Measurements from ENCODE around the gene WDR11. TPM values are rescaled to one million over a fixed set of nuclear protein-coding genes. Genes with fewer than 3 reads are reported as not detected.
"Not testable (repeated sequence)": the region's sequence is repeated elsewhere in the genome, so short reads cannot be mapped to it uniquely, and the experiment has no call there.

Gene WDR11
- total RNA-seq, 1 donor from 2014 or later: 66.5 TPM

- no peak for DNase-seq (ENCODE audit: extremely low read depth, low read depth, low spot score)
Observed at GRCh38 chr10:120854388-120854787, 3.2 kb downstream of the WDR11 start.

- no peak for DNase-seq (ENCODE audit: extremely low read depth, low read depth, low spot score)
Observed at GRCh38 chr10:120861178-120861855, 10.2 kb downstream of the WDR11 start.

GRCh38 chr10:120873741-120874140, 22.6 kb downstream of the WDR11 start:
- no peak for DNase-seq (ENCODE audit: extremely low read depth, low read depth, low spot score)

DNA sequence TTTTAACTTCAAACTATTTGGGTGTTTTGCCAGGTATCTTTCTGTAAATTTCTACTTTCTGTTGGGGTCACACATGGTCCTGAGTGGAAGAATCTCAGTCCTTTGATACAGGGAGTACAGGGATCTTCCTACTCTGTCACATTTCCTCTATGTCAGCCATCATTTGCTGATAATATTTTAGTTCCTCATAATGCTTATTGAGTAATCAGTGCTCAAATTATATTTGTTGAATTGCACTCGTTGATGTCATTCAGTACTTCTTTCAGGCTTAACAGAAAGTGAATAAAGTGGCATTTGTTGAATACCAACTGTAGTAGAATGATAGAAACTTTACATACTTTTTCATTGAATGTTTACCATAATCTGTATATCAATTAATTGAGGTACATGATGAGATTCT, 31.9 kb downstream of the WDR11 start:
- DNase-seq (ENCODE audit: extremely low read depth, low read depth, low spot score): no peak

GRCh38 chr10:120887482-120887881, 36.3 kb downstream of the WDR11 start:
- DNase-seq (ENCODE audit: extremely low read depth, low read depth, low spot score): no peak

GRCh38 chr10:120891365-120891764, 40.2 kb downstream of the WDR11 start:
- no peak for DNase-seq (ENCODE audit: extremely low read depth, low read depth, low spot score)

DNA sequence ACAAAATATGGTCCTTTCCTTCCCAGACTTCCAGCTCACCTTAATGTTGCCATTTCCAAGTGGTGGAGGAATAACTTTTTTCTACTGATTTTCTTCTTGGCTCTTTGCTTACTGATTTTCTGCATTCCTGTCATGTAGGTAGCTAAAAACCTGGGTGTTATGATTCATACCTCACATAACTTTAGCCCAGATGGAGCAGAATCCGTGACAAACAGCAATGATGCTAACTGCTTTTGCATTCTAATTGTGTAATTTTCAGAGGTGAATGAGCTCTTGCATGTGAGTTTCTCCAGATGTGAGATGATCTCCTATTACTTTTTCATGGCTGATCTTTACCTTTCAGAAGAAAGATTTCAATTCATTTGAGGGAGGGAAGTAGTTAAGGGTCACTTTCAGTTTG, 43.4 kb downstream of the WDR11 start:
- no peak for DNase-seq (ENCODE audit: extremely low read depth, low read depth, low spot score)

GRCh38 chr10:120897343-120897742, 46.2 kb downstream of the WDR11 start:
- no peak for DNase-seq (ENCODE audit: extremely low read depth, low read depth, low spot score)

GRCh38 chr10:120905268-120905667, 54.1 kb downstream of the WDR11 start:
- no peak for DNase-seq (ENCODE audit: extremely low read depth, low read depth, low spot score)

DNA sequence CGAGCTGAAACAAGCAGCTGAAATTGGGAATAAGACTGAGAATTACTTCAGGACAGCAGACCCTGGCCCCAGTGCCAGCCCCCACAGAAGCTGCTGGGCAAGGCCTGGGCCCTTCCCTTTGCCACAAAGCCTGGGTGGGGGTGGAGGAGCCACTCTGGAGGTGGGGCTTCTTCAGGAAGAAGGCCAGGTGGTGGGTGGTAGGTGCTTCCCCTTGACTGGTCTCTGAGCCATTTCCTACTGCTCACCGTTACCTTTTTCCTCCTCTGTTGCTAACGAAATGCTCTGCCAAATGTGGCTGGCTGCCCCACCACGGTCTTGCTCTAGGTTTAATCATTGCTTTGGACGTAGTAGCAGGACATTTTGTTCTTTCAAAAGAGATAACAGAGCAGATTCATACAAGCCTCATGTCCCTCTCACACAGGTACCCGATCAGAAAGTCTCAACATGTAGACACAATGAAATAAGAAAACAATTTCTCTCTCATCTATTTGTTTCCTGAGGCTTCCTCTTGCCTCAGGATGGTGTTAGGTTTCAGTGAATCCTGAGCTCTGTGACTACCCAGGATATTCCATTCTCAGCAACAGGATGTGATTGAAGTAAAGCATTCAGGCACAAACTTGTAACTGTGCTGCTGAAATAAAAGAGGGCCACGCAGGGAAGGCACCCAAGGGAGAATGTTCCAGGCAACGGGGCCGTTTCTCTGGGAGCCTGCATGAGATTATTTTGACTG, 66.5 kb downstream of the WDR11 start:
- DNase-seq (ENCODE audit: extremely low read depth, low read depth, low spot score): no peak

DNA sequence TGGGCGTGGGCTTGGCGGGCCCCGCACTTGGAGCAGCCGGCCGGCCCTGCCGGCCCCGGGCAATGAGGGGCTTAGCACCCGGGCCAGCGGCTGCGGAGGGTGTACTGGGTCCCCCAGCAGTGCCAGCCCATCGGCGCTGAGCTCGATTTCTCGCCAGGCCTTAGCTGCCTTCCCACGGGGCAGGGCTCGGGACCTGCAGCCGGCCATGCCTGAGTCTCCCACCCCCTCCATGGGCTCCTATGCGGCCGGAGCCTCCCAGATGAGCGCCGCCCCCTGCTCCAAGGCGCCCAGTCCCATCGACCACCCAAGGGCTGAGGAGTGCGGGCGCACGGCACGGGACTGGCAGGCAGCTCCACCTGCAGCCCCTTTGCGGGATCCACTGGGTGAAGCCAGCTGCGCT, 72.7 kb downstream of the WDR11 start:
- not testable (repeated sequence) for DNase-seq (ENCODE audit: extremely low read depth, low read depth, low spot score)

- no peak for DNase-seq (ENCODE audit: extremely low read depth, low read depth, low spot score)
Observed at GRCh38 chr10:120926611-120927010, 75.4 kb downstream of the WDR11 start.

DNA sequence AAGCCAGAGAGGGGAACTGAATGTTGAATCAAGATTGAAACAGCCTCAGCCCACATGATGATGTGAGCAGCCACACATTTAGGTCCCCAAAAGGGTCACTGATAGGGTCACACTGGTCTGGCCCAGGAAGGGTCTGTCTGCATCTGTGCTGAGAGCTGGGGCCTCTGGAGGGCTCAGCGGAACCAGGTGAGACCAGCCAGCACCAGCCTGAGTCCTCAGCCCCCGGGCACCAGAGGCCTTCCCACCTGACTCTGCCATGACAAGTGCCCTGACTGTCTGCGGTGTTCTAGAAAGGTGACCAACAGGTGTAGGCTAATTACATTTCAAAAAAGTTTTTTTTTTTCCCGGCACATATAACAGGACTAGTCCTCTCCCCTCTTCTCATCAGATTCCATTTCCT, 76.2 kb downstream of the WDR11 start:
- no peak for DNase-seq (ENCODE audit: extremely low read depth, low read depth, low spot score)

DNA sequence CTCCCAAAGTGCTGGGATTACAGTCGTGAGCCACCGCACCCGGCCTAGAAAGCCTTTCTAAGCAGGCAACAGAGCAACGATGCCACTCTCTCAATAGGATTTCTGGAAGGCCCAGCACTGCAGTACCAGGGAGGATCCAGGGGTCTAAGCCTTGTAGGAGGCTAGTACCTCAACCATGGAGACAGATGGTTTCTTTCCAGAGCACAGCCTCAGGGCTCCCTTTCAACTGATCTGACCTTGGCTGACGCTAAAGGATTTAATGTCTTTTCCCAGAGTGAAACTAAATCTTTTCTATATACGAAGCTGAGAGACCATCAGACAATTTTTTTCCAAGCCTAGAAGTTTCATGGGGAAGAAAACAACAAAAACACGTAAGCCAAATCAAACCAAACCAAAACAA, 78.0 kb downstream of the WDR11 start:
- no peak for DNase-seq (ENCODE audit: extremely low read depth, low read depth, low spot score)

DNA sequence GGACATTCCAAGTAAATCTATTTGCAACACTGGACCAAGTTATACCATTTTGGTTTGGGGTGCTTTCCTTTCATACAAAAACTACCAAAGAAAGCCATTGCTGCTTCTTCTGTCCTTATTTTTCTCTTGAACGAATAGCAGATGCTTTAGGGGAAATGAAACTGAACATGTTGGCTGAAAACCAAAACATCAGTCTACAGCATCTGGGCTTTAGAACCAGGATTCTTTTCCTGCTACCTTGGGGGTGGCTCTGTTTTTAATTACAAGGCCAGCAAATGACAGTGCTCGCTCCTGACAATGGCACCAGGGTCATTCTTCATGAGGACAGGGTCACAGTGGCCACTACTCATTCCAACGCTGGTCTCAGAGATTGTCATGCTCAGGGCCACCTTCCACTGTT, 80.3 kb downstream of the WDR11 start:
- DNase-seq (ENCODE audit: extremely low read depth, low read depth, low spot score): no peak

GRCh38 chr10:120931999-120932398, 80.8 kb downstream of the WDR11 start:
- DNase-seq (ENCODE audit: extremely low read depth, low read depth, low spot score): no peak

GRCh38 chr10:120938822-120939221, 87.7 kb downstream of the WDR11 start:
- DNase-seq (ENCODE audit: extremely low read depth, low read depth, low spot score): no peak

DNA sequence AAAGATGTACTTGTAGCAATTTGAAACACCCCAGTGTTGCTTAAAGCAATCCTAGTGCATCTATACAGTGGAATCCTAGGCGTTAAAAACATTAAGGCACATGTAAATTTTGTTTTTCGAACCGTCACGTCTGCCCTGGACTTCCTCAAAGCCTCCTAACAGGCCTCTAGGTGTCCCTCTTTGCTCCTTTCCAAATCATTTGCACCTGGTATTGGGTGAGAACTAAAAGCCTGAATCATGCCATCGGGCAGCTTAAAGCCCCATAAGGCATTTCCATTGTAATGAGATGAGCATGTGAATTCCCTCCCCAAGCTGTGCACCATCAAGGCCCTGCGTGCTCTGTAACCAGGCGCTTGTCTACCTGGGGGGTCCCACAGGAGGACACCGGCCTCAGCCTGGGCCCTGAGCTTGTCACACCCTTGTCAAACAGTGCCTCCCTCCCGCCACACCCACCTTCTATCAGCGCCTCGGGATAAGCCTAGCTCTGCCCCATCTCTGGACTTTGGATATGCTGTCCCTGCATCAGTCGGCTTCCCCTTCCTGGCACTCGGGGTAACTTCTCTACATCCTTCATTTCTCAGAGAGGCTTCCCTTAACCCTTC, 89.2 kb downstream of the WDR11 start:
- DNase-seq (ENCODE audit: extremely low read depth, low read depth, low spot score): no peak

DNA sequence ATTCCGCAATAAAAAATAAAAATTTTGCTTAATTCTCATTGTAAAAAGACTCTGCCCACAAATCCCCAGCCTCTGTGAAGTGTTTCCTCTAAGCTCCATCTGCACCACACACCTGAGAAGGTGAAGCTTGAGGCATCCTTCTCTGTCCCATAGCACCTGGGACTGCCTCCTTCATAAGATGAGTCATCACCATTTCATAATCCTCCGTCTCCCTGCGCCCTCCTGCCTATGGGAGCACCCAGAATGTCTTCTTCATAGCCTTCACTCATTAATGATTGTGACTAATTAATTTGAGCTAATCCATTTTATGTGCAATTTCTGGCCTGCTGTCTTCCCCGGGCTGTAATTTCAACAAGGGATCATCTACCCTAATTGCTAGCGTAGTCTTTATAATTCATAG, 90.3 kb downstream of the WDR11 start:
- DNase-seq (ENCODE audit: extremely low read depth, low read depth, low spot score): no peak

- DNase-seq (ENCODE audit: extremely low read depth, low read depth, low spot score): peak; percentile 36
Observed at GRCh38 chr10:120942806-120943413, 91.7 kb downstream of the WDR11 start.

DNA sequence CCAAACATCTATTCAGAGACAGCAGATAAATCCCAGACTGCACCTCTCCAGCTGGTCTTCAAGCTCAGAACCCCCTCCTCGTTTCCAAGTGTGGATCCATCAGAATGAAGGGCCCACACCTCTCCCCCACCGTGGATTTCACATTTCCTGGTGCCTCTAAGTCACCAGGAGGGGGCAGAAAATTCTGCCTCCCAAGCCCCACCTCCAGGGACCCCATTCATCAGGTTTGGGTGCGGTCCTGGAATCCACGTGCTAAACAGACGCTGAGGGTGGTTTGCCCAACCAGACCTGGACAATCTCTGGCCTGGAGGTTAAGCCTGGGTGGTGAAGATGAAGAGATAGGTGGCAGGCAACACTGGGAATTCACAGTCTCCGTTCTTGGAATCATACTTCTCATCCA, 92.4 kb downstream of the WDR11 start:
- DNase-seq (ENCODE audit: extremely low read depth, low read depth, low spot score): no peak
